HUDEP-2 (cell line): ENCODE measurements around the gene ITGB3.
"Not testable (repeated sequence)": the region's sequence is repeated elsewhere in the genome, so short reads cannot be mapped to it uniquely, and the experiment has no call there.

Experiments
- DNase-seq, 76 experiments: peaks; one replicate each; lab custom pipeline; 2025; ENCODE audit not compliant: unreplicated experiment in 76 of 76; lab: John Stamatoyannopoulos, UW

Gene ITGB3

GRCh38 chr17:47242648-47243047 lies 11.0 kb upstream of the ITGB3 start:
- DNase-seq: no peak

GRCh38 chr17:47243737-47244598 lies 9.7 kb upstream of the ITGB3 start:
- DNase-seq: no peak

GRCh38 chr17:47244697-47245096 lies 8.9 kb upstream of the ITGB3 start:
- no peak for DNase-seq

GRCh38 chr17:47246120-47246519 lies 7.5 kb upstream of the ITGB3 start:
- DNase-seq: no peak

- no peak for DNase-seq
Observed at GRCh38 chr17:47250855-47251254, 2.8 kb upstream of the ITGB3 start.

GRCh38 chr17:47251421-47251940 lies 2.1 kb upstream of the ITGB3 start:
- no peak for DNase-seq

- DNase-seq: peak in 1 of 76 experiments; percentile 3
Observed at GRCh38 chr17:47252209-47252608, 1.4 kb upstream of the ITGB3 start.

- peak in 1 of 76 experiments; percentile 10 for DNase-seq
Observed at GRCh38 chr17:47252766-47253512, 688 bp upstream of the ITGB3 start.

- no peak for DNase-seq
Observed at GRCh38 chr17:47254403-47254943, 846 bp downstream of the ITGB3 start.

- peak in 6 of 76 experiments; percentile 7 to 14 (median 10) for DNase-seq
Observed at GRCh38 chr17:47257651-47258339, 4.2 kb downstream of the ITGB3 start.

GRCh38 chr17:47262586-47262985 lies 9.0 kb downstream of the ITGB3 start:
- DNase-seq: no peak

GRCh38 chr17:47264166-47264565 lies 10.5 kb downstream of the ITGB3 start:
- no peak for DNase-seq

- DNase-seq: peak in 1 of 76 experiments; percentile 17
Observed at GRCh38 chr17:47265983-47266541, 12.4 kb downstream of the ITGB3 start.

- DNase-seq: no peak
Observed at GRCh38 chr17:47266782-47267181, 13.2 kb downstream of the ITGB3 start.

GRCh38 chr17:47267354-47267828 lies 13.8 kb downstream of the ITGB3 start:
- no peak for DNase-seq

GRCh38 chr17:47268964-47269363 lies 15.3 kb downstream of the ITGB3 start:
- DNase-seq: not testable (repeated sequence)

- DNase-seq: not testable (repeated sequence)
Observed at GRCh38 chr17:47269561-47270280, 16.1 kb downstream of the ITGB3 start.

- no peak for DNase-seq
Observed at GRCh38 chr17:47270946-47271705, 17.5 kb downstream of the ITGB3 start.

GRCh38 chr17:47272491-47272890 lies 18.9 kb downstream of the ITGB3 start:
- no peak for DNase-seq
